A549 (cell line): ENCODE data around the gene BCAS3. TPM values are rescaled to one million over a fixed set of nuclear protein-coding genes. Genes with fewer than 3 reads are reported as not detected.

Experiments
- ATAC-seq, 2 experiments: fragments of 200-7000 bp in 1 of 2; fragments of >200 bp in 1 of 2; cut with Nextera tagmentation in 1 of 2; cut with Tn5 transposase in 1 of 2; 3 replicates each; pipeline versions ENCODE4 v1.8.0 to v1.9.1; 2018 to 2020; ENCODE audit warnings: mild to moderate bottlenecking in 1 of 2, moderate library complexity in 1 of 2
- CTCF ChIA-PET: fragments of 300-600 bp; sonication (Branson Sonifier 250); formaldehyde crosslinking; extraction: SDS; loops from one replicate; lab custom pipeline; 2021; ENCODE audit warnings: antibody characterized with exemption, inconsistent platforms; lab: Yijun Ruan, JAX
- POLR2A ChIA-PET: fragments of 350-600 bp; formaldehyde crosslinking; extraction: SDS; loops from one replicate; lab custom pipeline; 2021; ENCODE audit warnings: antibody characterized with exemption, inconsistent platforms; lab: Yijun Ruan, JAX
- DNase-seq, 2 experiments: peaks; one replicate each; pipeline versions ENCODE4 v3.0.0 to v3.0.0-alpha.2; 2011 to 2016; ENCODE audit warnings: low read depth in 1 of 2, low spot score in 1 of 2
- FAIRE-seq: peaks from 2 replicates; lab custom pipeline; 2011; peaks lifted over from hg19 to GRCh38; lab: Jason Lieb, UNC
- H3K27ac ChIP-seq, 2 experiments: fragments of >200 bp; sonication (Bioruptor Twin); formaldehyde crosslinking; 3 replicates each; pipeline ENCODE4 v1.5.1; 2016 to 2017
- H3K4me1 ChIP-seq: fragments of >200 bp; sonication (Bioruptor Twin); formaldehyde crosslinking; 3 replicates; pipeline ENCODE4 v1.6.1; 2016
- H3K4me2 ChIP-seq: fragments of >200 bp; sonication (Bioruptor Twin); formaldehyde crosslinking; 3 replicates; pipeline ENCODE4 v1.6.1; 2016
- H3K4me3 ChIP-seq: fragments of >200 bp; sonication (Bioruptor Twin); formaldehyde crosslinking; 3 replicates; pipeline ENCODE4 v1.5.1; 2016
- H3K9me3 ChIP-seq: fragments of >200 bp; sonication (Bioruptor Twin); formaldehyde crosslinking; 3 replicates; pipeline ENCODE4 v1.6.1; 2016
- CBX2 ChIP-seq: fragments of 200-600 bp; sonication (generic); IDR thresholded peaks from 2 replicates; pipeline ENCODE4 v1.6.1; 2016; ENCODE audit warnings: low read depth, mild to moderate bottlenecking, borderline replicate concordance
- CBX8 ChIP-seq: fragments of 200-600 bp; sonication (generic); IDR thresholded peaks from 2 replicates; pipeline ENCODE4 v1.6.1; 2016
- EHF ChIP-seq: fragments of 250-450 bp; sonication (Bioruptor Pico); IDR thresholded peaks from 2 replicates; pipeline ENCODE4 v1.5.0; 2020; ENCODE audit warnings: mild to moderate bottlenecking
- EHMT2 ChIP-seq: fragments of 200-600 bp; sonication (generic); IDR thresholded peaks from 2 replicates; pipeline ENCODE4 v1.6.1; 2016; ENCODE audit warnings: antibody characterized with exemption, low read depth, mild to moderate bottlenecking, moderate library complexity
- EP300 ChIP-seq, 2 experiments: fragments of >200 bp; sonication (Bioruptor Twin); formaldehyde crosslinking; IDR thresholded peaks; 2 replicates in 1 of 2; 3 replicates in 1 of 2; pipeline ENCODE4 v1.6.1; 2016 to 2017
- FOSB ChIP-seq: fragments of 250-450 bp; sonication (Bioruptor Pico); IDR thresholded peaks from 2 replicates; pipeline ENCODE4 v1.5.0; 2020; ENCODE audit warnings: mild to moderate bottlenecking, moderate library complexity
- FOSL2 ChIP-seq, 2 experiments: fragments of 450-650 bp in 1 of 2; fragments of >200 bp in 1 of 2; sonication (Bioruptor Twin) in 1 of 2; formaldehyde crosslinking; IDR thresholded peaks; 2 replicates each; pipeline versions ENCODE4 v1.5.0 to v1.6.1; 2016 to 2020; ENCODE audit warnings: mild to moderate bottlenecking in 1 of 2, moderate library complexity in 1 of 2
- HDAC2 ChIP-seq: fragments of 200-600 bp; sonication (generic); IDR thresholded peaks from 2 replicates; pipeline ENCODE4 v1.6.1; 2016
- KDM1A ChIP-seq: fragments of 200-600 bp; sonication (generic); IDR thresholded peaks from 2 replicates; pipeline ENCODE4 v1.6.1; 2016; ENCODE audit warnings: low read depth, mild to moderate bottlenecking
- MAZ ChIP-seq: fragments of 150-350 bp; IDR thresholded peaks from 2 replicates; pipeline ENCODE4 v1.6.1; 2014; ENCODE audit warnings: antibody characterized with exemption, low read depth, low read length, borderline replicate concordance
- NFE2L2 ChIP-seq: fragments of 150-350 bp; conservative IDR thresholded peaks from 2 replicates; pipeline ENCODE4 v1.6.1; 2014; ENCODE audit warnings: low read length
- PBX3 ChIP-seq: IDR thresholded peaks from 2 replicates; pipeline ENCODE4 v1.6.1; 2012
- PHF8 ChIP-seq: fragments of 200-600 bp; sonication (generic); IDR thresholded peaks from 2 replicates; pipeline ENCODE4 v1.6.1; 2016; ENCODE audit warnings: low read depth, mild to moderate bottlenecking, antibody characterized with exemption, moderate library complexity, borderline replicate concordance
- POLR2A ChIP-seq: IDR thresholded peaks from 2 replicates; pipeline ENCODE4 v1.6.1; 2012; ENCODE audit warnings: mild to moderate bottlenecking, low read length
- POLR2AphosphoS2 ChIP-seq: conservative IDR thresholded peaks from 2 replicates; pipeline ENCODE4 v1.6.1; 2012; ENCODE audit warnings: low read length, improper control_type of control experiment, inconsistent platforms
- RARB ChIP-seq: fragments of 250-450 bp; sonication (Bioruptor Pico); IDR thresholded peaks from 2 replicates; pipeline ENCODE4 v1.8.0; 2021; ENCODE audit warnings: mild to moderate bottlenecking, moderate library complexity
- RCOR1 ChIP-seq: fragments of 150-350 bp; IDR thresholded peaks from 2 replicates; pipeline ENCODE4 v1.6.1; 2014; ENCODE audit warnings: antibody characterized with exemption, low read length, low read depth
- REST ChIP-seq: fragments of 200-600 bp; sonication (generic); IDR thresholded peaks from 2 replicates; pipeline ENCODE4 v1.6.1; 2016; ENCODE audit warnings: antibody characterized with exemption, mild to moderate bottlenecking, moderate library complexity
- RFX5 ChIP-seq: fragments of 450-650 bp; IDR thresholded peaks from 2 replicates; pipeline ENCODE4 v1.7.1; 2014; ENCODE audit warnings: antibody characterized with exemption, mild to moderate bottlenecking, moderate library complexity
- TFCP2L1 ChIP-seq: fragments of 250-450 bp; sonication (Bioruptor Pico); IDR thresholded peaks from 2 replicates; pipeline ENCODE4 v1.5.0; 2021; ENCODE audit warnings: mild to moderate bottlenecking
- ZFP36 ChIP-seq: fragments of 450-650 bp; IDR thresholded peaks from 2 replicates; pipeline ENCODE4 v1.6.1; 2014; ENCODE audit warnings: borderline replicate concordance; ENCODE audit not compliant: partially characterized antibody
- WGBS: methylation state at CpG from one replicate; pipeline ENCODE4 v1.1.6; 2017; ENCODE audit errors: missing lambda C conversion rate; 5-methylcytosine and 5-hydroxymethylcytosine counted together
- polyA plus RNA-seq, 4 experiments: library from polyadenylated mRNA; depleted of rRNA in 3 of 4; stranded (reverse); fragments of >200 nt; fragmentation: RNase III in 1 of 4; extraction: RNeasy Plus Mini Kit Qiagen cat#74134 plus additional on column Dnase treatment in 1 of 4; gene quantifications; 2 replicates in 3 of 4; 3 replicates in 1 of 4; pipeline ENCODE4 v1.2.3, GENCODE V29; 2011 to 2017

The BCAS3 gene
- polyA plus RNA-seq, 2 of the 4 experiments (the other 2 are of a cell fraction): 14.7 to 43.4 TPM

GRCh38 chr17:61140081-61140786, 462.6 kb downstream of the BCAS3 start:
- ChIA-PET POLR2A (no interaction called here), CTCF (no interaction called here)
- Histone ChIP-seq H3K27ac (no peak overlapping the region), H3K9me3 (no peaks in the 10 kb centered on the region), H3K4me2 (no peak overlapping the region), H3K4me3 (no peak overlapping the region), H3K4me1 (no peaks in the 10 kb centered on the region)
- TF ChIP-seq PHF8 (no peak), REST (no peak), HDAC2 (no peak), CBX8 (no peak), POLR2AphosphoS2 (no peak), PBX3 (no peak), KDM1A (no peak)
- DNase-seq (no peak), FAIRE-seq (no peak), ATAC-seq (no peak)
- 94% methylated on average over 3 of the region's 3 CpGs for WGBS

- H3K27ac ChIP-seq: no peak overlapping the region
- H3K9me3 ChIP-seq: no peaks in the 10 kb centered on the region
- TF ChIP-seq HDAC2: no peak
- no peak for TF ChIP-seq TFCP2L1
- no peak for TF ChIP-seq FOSL2 (IDR thresholded peaks at IDR 0.05)
- no peak for TF ChIP-seq FOSL2 (CRISPR knock-in tag; IDR thresholded peaks at IDR 0.05)
- TF ChIP-seq EHF (CRISPR knock-in tag): no peak
- no peak for TF ChIP-seq KDM1A
- no peak for TF ChIP-seq CBX2
- TF ChIP-seq RCOR1: no peak
- no peak for TF ChIP-seq NFE2L2
- TF ChIP-seq RARB: no peak
- no peak for TF ChIP-seq EP300 (IDR thresholded peaks at IDR 0.05)
- no peak for TF ChIP-seq POLR2A
- no peak for TF ChIP-seq RFX5
- no peak for TF ChIP-seq ZFP36
- no peak for TF ChIP-seq EHMT2
- no peak for TF ChIP-seq MAZ
- TF ChIP-seq FOSB (CRISPR knock-in tag): no peak
- TF ChIP-seq PBX3: no peak
- TF ChIP-seq, all 56 proteins: peak for 0
- 70% methylated on average over 1 of the region's 1 CpG for WGBS
- no peak for FAIRE-seq
- ATAC-seq: no peak
- no peaks in the 10 kb centered on the region for H3K4me1 ChIP-seq
- POLR2A ChIA-PET: no interaction called here
- CTCF ChIA-PET: no interaction called here
- no peak overlapping the region for H3K4me3 ChIP-seq
- no peak overlapping the region for H3K4me2 ChIP-seq
- no peak for DNase-seq
Observed at GRCh38 chr17:61143026-61143425, 465.4 kb downstream of the BCAS3 start.
